Measurements from ENCODE around the gene UQCRC2.
"Not testable (repeated sequence)": the region's sequence is repeated elsewhere in the genome, so short reads cannot be mapped to it uniquely, and the experiment has no call there.

The UQCRC2 gene

DNA sequence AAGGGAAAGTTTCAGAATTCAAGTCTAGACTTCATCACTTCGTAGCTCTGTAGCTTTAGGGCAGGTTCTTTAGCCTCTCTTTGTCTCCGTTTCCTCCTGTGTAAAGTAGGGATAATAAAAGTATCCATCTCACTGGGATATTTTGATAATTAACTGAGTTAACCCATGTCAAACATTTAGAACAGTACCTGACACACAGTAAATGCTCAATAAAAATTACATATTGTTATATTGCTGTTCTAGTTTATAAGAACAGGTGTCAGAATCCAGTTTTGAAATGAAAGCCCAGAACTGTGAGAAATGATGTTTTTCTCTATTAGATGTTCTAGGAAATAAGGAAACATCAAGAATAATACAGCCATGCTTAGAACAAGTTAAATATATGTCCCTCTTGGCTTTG lies 59.1 kb downstream of the UQCRC2 start:
- no peak for DNase-seq

GRCh38 chr16:22013486-22013885 lies 60.3 kb downstream of the UQCRC2 start:
- DNase-seq = no peak

GRCh38 chr16:22014271-22014873 lies 61.2 kb downstream of the UQCRC2 start:
- DNase-seq = no peak

- no peak for DNase-seq
These were observed 63.8 kb downstream of the UQCRC2 start for GRCh38 chr16:22016927-22017326.

DNA sequence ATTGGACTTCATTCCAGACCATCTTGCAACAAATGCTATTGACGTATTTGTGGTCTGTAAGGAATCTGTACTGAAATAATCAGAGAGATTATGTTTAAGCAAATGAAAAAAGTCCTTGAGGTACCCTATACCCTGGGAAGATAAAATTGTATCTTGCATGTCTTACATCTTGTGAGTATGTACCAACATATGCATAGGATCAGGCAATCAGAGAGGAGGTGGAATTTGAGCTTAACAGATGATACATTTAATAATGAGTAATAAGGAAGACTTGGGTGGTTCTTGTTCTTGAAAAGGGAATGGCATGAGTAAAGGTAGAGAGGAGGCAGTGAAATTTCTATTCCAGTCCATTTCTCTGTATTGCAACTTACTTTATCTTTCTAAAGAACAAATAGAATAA lies 65.4 kb downstream of the UQCRC2 start:
- no peak for DNase-seq

DNA sequence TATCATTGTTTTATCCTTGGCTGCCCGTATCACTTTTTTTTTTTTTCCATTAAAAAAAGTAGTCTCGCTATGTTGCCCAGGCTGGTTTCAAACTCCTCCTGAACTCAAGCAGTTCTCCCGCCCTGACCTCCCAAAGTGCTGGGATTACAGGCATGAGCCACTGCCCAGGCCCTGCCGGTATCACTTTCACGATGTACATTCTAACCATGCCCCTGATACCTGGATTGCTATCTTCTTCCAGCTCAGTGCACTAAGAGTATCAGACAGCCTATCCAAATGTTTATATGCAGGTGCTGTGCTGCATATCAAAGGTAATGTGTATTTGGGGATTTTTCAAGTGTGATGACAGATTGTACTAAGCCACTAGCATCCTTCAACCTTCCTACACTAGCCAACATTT lies 69.0 kb downstream of the UQCRC2 start:
- no peak for DNase-seq

- no peak for DNase-seq
These were observed 70.3 kb downstream of the UQCRC2 start for GRCh38 chr16:22023505-22023904.

DNA sequence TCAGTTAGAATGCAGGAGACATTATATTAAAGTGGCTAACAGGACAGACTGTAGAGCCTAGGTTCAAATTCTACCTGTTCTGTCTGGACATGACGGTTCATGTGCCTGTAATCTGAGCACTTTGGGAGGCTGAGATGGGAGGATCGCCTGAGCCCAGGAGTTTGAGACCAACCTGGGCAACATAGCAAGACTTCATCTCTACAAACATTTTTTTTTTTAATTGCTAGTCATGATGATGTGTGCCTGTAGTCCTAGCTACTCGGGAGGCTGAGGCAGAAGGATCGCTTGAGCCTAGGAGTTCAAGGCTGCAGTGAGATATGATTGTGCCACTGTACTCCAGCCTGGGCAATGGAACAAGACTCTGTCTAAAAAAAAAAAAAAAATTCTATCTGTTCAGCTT lies 71.6 kb downstream of the UQCRC2 start:
- DNase-seq = not testable (repeated sequence)

- DNase-seq = no peak
These were observed 74.5 kb downstream of the UQCRC2 start for GRCh38 chr16:22027633-22028032.

GRCh38 chr16:22029632-22030031 lies 76.5 kb downstream of the UQCRC2 start:
- DNase-seq = no peak

- DNase-seq = no peak
These were observed 77.1 kb downstream of the UQCRC2 start for GRCh38 chr16:22030087-22030812.

- no peak for DNase-seq
These were observed 78.4 kb downstream of the UQCRC2 start for GRCh38 chr16:22031483-22032083.

Measured in NCI-H146 (cell line).